ENCODE data around the gene CCDC69.
"Not testable (repeated sequence)": the region's sequence is repeated elsewhere in the genome, so short reads cannot be mapped to it uniquely, and the experiment has no call there.

Gene CCDC69

DNA sequence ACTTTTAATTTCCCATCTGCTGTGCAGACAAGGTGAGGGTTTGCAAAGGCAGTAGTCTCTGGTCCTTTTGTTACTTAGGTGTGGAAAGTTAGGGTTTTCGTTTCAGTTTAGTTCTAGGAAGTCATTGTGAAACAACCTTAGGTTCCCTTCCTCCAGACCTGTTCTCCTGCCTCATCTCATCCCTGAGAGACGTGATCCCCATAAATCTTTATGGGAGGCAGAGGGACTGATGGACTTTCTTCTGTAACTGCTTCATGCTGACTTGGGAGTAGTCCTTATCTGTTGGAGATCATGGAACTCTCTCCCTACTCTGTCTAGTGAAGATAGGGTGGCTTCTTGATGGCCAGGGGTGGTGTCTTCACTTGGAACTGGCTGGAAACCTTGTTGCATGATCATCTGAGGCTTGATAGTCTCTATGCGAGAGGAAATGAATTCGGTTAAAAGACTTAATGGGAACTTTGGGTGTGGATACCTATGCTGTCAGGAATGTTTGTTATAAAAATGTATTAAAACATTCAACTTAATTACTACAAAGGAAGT, 21.9 kb upstream of the CCDC69 start:
- no peak for DNase-seq (ENCODE audit: low read depth in 2 of 2)

DNA sequence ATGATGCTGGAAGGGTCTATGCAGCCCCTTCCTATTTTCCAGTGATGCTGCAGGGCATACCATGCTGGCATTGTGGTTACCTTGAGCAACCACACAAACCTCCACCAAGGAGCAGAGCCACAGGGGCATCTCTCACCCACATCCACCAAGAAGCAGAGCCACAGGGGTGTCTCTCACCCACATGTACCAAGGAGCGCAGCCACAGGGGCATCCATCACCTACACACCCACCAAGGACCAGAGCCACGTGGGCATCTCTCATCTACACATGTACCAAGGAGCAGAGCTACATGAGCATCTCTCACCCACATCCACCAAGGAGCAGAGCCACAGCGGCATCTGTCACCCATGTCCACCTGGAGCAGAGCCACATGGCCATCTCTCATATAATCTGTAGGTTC, 20.3 kb upstream of the CCDC69 start:
- no peak for DNase-seq (ENCODE audit: low read depth in 2 of 2)

DNA sequence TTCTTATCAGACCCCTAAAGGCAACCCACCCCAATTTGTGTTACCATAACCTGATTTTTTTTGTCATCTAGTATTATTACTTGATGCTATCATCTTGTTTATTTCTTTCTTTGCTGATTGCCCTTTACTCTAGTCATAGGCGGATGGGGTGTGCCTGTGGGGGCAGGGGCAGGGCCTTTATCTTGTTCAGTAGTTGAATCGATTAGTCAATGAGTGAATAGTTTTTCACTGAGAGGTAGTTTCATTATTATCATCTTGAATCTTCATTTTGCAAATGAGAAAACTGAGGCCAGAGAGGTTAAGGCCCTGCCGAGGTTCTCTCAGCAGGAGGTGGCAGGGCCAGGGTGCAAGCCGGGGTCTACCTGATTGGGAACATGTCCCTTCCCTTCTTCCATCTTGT, 19.7 kb upstream of the CCDC69 start:
- no peak for DNase-seq (ENCODE audit: low read depth in 2 of 2)

DNA sequence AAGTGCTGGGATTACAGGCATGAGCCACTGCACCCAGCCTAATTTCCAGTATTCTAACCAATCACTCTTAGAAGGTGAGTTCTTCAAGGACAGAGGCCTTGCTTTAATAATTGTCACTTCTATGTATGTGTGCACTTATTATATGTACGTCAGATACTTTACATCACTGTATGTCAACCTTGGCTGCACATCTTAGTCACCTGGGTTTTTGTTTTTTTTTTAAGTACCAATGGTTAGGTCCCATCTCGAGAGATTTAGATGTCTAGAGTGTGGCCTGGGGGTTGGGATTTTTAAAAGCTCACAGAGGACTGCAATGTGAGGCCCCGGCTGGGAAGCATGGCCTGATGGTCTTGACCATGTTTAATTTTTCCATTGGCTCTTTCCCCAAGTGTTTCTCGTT, 19.2 kb upstream of the CCDC69 start:
- DNase-seq (ENCODE audit: low read depth in 2 of 2), result no peak

DNA sequence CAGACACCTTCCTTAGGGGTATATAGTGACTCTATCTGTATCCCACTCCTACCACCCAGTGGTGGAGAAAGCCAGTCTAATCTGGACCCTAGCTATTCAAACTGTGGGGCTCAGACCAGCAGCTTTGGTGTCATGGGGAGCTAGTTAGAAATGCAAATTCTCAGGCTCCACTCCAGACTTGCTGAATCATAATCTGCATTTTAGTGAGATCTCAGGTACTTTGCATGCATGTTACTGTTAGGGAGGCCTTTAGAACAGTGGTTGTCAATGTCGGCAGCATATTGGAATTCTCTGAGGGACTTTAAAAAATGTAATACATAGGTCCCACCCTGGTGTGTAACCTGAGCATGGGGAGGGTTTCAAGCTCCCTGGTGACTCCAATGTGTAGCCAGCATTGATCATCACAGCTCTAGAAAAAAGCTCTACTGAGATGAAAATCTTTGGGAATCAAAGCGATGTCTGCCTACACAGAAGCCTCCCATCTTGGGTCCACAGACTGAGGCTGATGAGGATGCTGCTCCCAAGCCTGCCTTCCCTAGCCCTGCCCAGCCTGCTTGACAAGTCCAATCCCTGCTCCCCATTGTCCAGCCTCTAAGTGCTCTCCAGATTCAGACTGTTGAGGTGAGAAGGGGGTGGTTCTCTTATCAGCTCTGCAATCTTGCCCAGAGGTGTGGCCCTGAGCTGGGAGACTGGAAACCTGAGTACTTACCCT, 17.2 kb upstream of the CCDC69 start:
- no peak for DNase-seq (ENCODE audit: low read depth in 2 of 2)

DNA sequence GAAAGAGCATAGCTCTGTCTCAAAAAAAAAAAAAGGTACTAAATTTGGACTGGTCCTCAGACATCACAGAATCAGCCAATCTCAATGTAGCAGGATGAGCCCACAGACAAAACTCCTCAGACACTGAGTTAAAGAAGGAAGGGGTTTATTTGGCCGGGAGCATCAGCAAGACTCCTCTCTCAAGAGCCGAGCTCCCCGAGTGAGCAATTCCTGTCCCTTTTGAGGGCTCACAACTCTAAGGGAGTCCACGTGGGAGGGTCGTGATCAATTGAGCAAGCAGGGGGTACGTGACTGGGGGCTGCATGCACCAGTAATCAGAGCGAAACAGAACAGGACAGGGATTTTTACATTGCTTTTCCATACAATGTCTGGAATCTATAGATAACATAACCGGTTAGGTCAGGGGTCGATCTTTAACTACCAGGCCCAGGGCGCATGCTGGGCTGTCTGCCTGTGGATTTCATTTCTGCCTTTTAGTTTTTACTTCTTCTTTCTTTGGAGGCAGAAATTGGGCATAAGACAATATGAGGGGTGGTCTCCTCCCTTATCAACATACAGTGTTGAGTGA, 16.5 kb upstream of the CCDC69 start:
- DNase-seq (ENCODE audit: low read depth in 2 of 2), result not testable (repeated sequence)

DNA sequence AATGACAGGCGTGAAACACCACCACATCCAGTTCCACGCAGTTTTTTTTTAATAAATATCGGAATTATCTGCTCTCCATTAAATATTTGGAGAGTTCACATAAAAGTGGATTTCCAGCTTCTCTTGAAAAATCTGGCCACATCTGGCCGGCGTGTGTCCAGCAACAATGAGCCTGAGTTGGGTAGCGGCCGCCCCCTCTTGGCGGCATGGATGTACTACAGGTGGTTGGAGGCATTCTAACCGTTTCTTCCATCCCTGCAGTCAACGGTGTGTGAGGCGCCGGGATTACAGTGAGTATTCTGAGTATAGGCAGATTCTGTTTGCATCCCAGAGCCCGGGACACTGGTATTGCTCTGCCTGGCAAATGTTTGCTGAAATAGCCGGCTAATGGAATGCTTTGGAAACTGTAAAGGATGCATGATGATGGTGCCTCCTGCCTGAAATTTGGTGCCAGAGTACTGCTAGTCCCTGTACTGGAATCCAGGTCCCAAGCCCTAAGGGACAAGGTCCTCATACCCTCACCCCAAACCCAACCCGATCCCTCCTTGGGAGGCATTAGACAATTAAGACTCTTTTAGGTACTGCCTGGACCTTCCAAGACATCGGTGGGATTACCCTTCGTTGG, 15.5 kb upstream of the CCDC69 start:
- DNase-seq (ENCODE audit: low read depth in 2 of 2), result peak in 1 of 2 donors; percentile 56

DNA sequence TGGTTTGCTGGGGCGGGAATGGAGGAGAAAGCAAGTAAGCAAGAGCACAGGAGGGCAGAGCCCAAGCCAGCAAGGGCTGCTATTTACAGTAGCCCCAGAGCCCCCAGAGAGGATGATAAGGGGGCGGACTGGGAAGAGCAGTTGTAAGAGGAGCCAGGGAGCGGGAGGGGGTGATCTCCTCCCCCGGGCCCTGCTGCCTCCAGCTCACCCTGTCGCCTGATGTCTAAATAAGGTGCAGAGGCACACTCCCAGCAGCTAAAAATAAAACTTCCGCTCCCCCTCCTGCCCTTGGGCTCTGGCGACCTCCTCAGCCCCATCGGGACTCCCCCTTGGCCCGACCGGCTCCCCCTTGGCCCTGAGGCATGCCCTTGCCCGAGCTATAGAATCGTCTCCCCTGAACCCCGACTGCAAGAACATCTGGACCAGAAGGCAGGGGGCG, 14.4 kb upstream of the CCDC69 start:
- DNase-seq (ENCODE audit: low read depth in 2 of 2), result no peak

DNA sequence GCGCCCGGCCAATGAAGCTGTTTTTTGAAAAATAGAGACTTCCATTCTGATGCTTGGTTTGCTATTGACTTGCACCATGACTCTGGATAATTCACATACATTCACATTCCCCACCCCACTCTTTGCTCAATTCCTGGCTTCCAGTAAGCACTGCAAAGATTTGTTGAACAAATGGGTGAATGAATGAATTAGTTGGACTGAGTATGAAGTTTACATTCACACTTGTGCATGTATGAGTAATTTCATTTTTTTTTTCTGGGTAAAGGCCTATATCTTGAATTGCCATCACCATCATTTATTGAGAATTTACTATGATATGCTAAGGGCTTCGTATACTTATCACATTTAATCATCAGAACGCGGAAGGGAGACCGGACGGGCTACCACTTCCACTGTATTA, 13.8 kb upstream of the CCDC69 start:
- DNase-seq (ENCODE audit: low read depth in 2 of 2), result no peak

DNA sequence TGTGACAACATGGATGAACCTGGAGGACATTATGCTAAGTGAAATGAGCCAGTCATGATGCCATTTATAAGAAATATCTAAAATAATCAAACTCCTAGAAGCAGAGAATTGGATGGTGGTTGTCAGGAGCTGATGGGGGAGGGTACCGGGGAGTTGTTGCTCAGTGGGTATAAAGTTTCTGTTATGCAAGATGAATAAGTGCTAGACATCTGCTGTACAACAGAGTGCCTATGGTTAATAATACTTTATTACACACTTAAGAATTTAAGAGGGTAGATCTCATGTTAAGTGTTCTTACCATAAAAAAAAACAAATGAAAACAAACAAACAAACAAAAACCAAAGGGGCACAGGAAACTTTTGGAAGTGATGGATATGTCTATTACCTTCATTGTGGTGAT, 13.0 kb upstream of the CCDC69 start:
- DNase-seq (ENCODE audit: low read depth in 2 of 2), result no peak

DNA sequence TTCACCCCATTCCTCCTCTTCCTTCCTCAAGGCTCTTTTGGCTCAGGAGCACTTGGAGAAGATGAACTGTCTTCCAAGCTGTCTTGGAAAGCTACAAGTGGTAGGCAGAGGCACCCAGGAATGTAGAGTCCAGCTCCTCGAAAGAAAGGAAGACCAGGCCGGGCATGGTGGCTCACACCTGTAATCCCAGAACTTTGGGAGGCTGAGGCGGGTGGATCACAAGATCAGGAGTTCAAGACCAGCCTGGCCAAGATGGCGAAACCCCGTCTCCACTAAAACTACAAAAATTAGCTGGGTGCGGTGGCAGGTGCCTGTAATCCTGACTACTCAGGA, 11.3 kb upstream of the CCDC69 start:
- not testable (repeated sequence) for DNase-seq (ENCODE audit: low read depth in 2 of 2)

DNA sequence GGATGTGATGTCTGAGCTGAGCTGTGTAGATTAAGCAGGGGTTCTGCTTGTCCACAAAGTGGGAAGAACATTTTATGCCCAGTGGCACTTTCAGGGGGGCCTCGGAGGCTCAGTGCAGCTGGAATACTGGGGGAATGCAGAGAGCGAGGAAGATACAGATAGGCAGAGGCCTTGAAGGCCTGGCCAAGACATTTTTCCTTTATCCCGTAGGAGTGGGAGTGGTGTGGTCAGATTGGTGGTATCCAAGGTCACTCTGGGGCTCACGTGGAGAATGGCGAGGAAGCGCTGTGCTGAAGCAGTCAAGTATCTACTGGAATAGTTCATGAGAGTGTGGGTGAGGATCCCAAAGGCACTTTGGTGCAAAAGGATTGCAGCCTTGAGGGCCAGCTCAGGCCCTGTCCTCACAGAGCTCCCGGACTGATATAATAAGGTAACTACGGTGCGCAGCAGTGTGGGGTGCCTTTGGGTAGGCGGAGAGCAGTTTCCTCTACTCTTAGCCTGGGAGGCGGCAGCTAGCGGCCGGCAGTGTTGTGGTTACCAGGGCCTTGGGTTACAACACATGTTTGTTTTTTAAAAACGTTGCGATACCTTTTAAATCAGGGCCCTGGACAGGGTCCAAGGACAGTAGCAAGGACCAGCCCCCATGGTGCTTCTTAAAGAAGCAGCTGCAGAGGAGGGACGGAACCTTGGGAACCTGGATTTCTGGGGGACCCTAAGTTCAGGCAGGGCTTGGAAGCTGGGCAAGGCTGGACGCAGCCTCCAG, 10.8 kb upstream of the CCDC69 start:
- no peak for DNase-seq (ENCODE audit: low read depth in 2 of 2)

DNA sequence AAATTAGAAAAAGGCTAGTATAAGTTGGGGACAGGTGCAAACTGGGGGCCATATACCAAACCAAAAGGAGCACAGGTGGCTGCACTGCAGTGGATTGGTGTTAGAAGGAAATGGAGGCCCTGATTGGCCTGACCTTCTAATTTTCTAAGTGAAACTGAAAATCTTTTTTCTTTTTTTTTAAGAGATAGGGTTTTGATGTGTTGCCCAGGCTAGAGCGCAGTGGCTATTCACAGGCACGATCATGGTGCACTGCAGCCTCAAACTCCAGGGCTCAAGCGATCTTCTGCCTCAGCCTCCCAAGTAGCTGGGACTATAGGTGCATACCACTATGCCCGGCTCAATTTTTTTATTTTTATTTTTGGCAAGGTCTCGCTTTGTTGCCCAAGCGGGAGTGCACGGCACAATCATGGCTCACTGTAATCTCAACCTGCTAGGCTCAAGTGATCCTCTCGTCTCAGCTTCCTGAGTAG, 9.8 kb upstream of the CCDC69 start:
- DNase-seq (ENCODE audit: low read depth in 2 of 2), result no peak

DNA sequence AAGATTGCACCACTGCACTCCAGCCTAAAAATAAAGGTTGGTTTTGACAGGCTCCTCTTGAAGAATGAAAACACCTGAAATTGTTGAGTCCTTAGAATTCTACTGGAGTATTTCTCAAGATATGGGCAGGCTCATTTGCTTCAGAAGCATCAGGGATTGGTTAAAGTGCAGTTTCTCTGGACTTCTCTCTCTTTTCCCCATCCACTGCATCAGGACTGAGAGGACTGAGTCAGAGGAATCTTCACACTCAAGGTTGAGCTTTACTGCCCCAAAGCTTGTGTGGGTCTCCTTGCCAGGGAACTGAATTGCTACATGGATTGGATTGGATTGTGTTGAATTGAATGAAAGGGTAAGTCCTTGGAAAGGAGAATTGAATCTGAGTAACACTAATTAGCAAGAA, 7.5 kb upstream of the CCDC69 start:
- DNase-seq (ENCODE audit: low read depth in 2 of 2), result no peak

DNA sequence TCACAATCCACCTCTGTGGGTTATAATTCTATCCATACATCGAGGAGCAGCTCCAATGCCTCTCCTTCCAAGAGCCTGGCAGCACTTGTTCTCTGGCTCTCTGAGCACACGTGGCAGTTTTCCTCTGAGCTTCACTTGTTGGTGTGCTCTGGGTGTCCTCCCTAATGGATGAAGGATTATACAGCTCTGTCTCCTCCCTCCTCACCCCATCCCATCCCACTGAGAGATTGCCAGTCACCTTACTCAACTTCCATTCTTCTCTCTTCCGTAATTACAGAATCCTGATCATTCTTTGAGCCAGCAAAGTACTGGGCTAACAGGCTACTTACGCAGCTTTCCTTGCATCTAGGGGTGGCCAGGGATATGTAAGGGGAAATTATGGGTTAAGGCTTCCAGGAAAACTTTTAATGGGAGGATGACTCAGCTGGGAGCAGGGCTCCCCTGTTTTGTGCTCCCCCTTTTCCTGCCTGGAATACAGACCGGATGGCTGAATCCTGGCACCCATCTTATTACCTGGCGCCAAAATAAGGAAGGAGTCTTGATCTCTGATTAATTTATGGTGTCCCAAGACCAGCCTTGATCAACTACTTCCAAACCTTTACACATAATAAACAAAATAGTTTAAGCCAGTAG, 6.3 kb upstream of the CCDC69 start:
- DNase-seq (ENCODE audit: low read depth in 2 of 2), result no peak

DNA sequence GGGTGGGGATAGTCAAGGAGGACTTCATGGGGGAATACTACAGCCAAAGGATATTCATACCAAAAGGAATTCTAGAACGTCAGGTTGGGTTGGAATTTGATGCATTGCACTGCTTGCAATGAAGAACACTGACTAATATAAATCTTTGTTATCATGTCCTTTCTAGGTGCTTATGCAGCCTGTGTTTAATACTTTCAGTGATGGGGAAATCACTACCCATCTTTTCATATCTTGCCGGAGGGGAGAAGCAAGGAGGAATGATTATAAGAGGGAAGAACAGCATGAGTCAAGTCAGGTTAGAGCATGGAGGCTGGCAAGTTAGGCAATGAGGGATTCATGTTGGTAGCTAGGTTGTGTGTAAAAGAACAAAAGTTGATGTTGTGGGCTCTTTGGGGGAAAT, 5.1 kb upstream of the CCDC69 start:
- DNase-seq (ENCODE audit: low read depth in 2 of 2), result no peak

DNA sequence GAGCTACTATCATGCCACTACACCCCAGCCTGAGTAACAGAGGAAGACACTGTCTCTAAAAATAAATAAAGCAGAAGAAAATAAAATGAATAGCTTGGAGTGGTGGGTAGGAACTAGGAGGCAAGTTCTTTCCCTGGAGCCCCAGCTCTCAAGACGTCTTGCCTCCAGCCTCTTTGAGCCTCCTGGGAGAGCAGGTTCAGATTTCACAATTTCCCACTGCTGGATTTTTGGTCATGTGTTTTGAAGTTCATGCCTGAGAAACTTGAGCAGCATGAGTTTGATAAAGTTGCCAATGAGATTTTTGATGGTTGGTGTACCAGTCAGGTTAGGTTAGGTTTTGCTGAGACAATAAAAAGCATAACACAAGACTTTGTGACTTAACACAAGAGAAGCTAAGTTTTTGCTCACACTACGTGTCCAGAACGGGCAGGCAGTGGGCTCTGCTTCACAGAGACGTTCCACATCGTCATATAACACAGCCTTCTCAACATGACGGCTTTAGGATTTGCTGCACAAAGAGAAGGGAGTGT, 4.1 kb upstream of the CCDC69 start:
- DNase-seq (ENCODE audit: low read depth in 2 of 2), result no peak

DNA sequence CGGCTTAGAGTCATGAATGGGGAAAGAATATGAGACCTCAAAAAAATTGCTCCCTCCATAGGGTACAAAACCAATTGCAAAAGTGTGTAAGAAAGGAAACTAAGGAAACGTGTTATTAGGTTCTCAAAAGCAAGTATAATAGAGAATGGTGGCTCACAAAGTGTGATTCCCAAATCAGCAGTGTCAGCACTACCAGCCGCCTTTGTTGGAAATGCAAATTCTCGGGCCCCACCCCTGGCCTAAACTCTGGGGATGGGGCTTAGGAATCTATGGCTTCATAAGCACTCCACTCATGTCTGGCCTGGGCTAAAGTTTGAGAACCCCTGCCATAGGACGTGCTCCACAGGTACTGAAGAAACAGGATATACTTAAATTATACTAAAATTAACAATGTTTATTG, 1.6 kb upstream of the CCDC69 start:
- no peak for DNase-seq (ENCODE audit: low read depth in 2 of 2)

DNA sequence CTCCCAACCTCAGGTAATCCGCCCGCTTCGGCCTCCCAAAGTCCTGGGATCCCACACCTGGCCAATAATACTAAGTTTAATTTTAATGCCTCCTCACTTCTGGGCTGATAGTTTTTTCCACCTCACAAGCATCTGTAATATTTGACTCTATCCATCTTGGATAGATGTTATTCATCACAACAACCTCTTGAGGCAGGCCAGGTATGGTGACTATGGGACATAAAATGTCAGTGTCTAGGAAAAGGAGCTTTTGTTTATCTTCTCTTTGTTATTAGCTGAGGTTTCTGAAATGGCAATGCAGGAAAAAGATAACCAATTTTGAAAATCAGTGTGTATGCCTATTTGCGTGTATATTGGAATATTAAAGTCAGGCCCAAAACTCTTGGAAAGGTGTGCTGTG, 1.2 kb upstream of the CCDC69 start:
- no peak for DNase-seq (ENCODE audit: low read depth in 2 of 2)

DNA sequence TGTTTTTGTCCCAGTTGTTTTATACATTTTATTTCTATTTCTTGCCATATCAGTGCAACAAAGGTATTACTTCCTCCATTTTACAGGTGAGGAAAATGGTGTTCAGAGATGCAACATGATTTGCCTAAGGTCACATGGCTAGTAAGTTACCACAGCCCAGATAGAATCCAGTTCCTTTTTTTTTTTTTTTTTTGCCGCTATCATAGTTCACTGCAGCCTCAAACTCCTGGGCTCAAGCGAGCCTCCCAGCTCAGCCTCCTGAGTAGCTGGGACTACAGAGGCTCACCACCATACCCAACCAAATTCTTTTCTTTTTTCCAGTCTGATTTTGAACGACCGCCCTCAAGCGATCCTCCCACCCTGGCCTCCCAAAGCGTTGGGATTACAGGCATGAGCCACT, 480 bp upstream of the CCDC69 start:
- no peak for DNase-seq (ENCODE audit: low read depth in 2 of 2)

DNA sequence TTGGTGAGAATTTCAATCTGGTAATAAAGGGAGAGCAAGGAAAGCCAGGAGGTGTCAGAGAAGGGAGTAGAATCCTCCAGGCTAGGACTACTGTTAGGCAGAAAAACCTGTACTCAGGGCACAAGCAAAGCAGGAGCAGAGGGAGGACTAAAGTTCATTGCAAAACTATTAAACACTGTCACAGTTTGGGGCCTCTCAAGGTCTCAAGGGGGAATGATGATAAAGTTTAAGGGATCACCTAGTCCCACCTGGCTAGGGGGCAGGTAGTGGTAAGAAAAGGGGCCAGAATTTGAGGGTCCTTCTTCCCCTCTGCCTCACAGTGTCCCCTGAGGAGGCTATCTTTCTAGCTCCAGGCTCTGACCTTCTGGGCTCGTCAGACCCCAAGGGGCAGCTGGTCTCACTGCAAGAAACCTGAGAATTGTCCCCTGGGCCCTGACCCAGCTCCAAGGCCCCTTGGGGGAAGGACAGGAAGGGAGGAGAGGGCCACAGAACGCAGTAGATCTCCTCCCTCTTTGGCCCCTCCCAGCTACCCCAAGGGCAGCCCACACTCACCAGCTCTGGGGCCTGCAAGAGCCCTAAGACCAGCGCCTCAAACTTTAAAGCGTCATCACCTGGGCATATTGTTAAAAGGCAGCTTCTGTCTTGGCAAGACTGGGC, 974 bp downstream of the CCDC69 start:
- peak in 1 of 2 donors; percentile 40 for DNase-seq (ENCODE audit: low read depth in 2 of 2)

All from activated CD4-positive, alpha-beta T cell treated with anti-CD3 and anti-CD28 coated beads for 24 hours (primary cell).